ENCODE measurements around the gene ART1.

ART1 gene

GRCh38 chr11:3666023-3666530 is 21.1 kb downstream of the ART1 start:
- DNase-seq (ENCODE audit: low read depth in 2 of 2), result no peak

- no peak for DNase-seq (ENCODE audit: low read depth in 2 of 2)
Observed at GRCh38 chr11:3667149-3668035, 22.5 kb downstream of the ART1 start.

DNA sequence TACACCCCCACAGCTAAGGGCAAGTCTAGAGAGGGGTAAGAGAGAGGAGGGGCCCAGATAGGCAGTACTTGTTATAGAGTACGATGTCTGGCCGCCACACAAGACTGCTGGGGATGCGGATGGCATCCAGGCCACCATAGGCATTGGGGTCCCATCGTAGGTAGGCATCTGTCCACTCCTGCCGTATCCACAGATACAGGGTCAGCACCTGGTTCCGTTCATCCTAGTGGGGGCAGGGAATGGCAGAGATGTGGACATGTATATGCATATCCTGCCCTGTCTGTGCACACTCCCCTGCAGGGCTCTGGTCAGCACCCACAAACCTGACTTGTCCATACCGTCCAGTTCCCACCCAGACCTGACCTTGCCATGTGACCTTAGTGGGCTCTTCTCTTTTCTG is 24.2 kb downstream of the ART1 start:
- DNase-seq (ENCODE audit: low read depth in 2 of 2), result no peak

GRCh38 chr11:3669742-3670183 is 24.8 kb downstream of the ART1 start:
- no peak for DNase-seq (ENCODE audit: low read depth in 2 of 2)

DNA sequence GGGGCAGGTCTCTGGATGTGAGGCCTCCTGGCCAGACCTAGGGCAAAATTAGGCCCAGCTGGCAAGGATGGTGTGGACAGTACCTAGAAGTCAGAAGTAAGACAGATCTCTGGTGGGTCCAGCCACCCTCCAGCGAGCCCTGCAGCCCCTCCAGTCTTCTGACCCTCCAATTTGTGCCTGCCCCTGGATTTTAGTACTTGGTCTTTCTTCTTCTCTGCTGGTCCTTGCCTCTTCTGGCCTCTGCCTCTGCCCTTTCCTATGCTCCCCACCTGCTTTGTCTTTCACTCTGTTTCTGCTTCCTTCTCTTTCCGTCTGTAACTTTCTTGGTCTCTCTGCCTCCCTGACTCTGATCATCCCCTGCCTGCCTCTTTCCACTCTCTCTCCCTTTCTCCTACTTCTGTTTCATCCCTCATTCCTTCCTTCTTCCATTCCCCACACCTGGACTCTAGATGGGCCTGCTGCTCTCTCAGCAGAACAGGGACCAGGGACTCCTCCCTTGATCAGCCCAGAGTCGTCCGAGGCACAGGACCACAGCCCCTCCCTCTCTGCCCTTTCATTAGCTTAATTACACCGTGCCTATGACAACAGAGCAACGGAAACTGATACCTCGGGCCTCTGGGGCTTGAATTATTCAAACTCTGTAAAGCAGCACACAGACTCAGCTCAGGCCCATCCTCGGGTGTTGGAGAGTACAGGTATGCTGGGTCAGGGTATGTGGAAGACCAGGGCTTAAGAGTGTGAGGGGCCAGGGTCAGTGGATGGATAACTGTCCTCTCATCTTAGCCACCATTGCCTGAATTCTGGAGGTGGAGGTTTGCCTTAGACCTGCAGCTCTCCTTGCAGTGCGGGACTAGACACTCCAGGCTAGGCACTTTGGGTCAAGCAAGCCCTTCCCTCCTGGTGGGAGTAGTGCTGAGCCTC is 26.7 kb downstream of the ART1 start, which contains the start of gene CHRNA10:
TSS of gene CHRNA10 (minus strand) at position 51 of the 921 bp plus-strand sequence. CDS start 72 bp downstream, outside the sequence.
- no peak for DNase-seq (ENCODE audit: low read depth in 2 of 2)

GRCh38 chr11:3674189-3674588 is 29.3 kb downstream of the ART1 start:
- peak in 1 of 2 experiments; percentile 4 for DNase-seq (ENCODE audit: low read depth in 2 of 2)

DNA sequence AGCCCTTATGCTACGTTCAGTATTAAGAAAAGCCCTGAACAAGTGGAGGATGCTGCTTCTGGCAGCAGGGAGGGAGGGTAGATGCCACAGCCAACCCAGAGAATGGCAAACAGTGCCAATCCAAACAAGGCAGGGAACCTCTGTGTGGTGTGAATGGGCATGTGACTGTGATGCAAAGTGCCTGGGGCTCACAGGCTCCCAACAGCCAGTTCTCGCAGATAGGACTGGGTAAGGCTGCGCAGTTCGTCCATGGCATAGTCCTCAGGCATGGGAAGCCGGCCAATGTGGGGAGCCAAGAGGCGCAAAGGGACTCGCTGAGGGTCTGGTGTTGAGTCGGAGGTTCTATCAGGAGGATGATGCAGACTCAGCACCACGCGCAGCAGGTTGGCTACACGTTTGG is 31.0 kb downstream of the ART1 start:
- no peak for DNase-seq (ENCODE audit: low read depth in 2 of 2)

DNA sequence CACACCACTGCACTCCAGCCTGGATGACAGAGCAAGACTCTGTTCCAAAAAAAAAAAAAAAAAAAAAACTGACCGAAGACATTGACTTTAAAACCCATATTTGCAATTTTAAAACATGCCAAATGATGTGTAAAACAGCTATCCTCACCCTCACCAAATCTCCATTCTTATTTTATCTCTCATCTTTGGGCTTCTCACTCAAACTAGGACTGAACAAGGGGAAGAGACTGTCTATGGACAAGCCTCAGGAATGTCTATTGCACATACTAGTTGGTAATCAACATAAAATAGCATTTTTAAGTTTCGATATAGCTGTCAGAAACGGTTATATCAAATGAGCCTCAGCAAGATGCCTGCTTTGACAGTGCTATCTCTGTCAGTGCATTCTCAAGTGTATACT is 34.1 kb downstream of the ART1 start:
- no peak for DNase-seq (ENCODE audit: low read depth in 2 of 2)

DNA sequence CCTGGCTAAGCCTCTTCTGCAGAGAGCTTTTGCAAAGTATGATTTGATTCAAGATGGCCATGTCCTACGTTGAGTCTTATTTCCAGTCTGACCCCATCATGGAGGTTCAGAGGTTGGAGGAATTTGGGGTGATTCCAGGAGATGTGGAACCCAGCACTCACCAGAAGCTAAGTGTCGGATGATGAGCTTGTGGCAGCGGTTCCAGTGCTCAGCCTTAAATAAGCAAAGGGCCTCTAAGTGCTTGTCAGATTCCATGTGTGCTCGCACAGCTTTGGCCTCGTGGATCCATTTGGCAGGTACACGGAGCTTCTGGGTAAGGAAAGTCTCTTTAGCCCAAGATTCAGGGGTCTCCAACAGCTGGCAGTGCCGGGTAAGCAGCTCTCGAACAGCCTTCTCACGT is 38.1 kb downstream of the ART1 start:
- DNase-seq (ENCODE audit: low read depth in 2 of 2), result no peak

DNA sequence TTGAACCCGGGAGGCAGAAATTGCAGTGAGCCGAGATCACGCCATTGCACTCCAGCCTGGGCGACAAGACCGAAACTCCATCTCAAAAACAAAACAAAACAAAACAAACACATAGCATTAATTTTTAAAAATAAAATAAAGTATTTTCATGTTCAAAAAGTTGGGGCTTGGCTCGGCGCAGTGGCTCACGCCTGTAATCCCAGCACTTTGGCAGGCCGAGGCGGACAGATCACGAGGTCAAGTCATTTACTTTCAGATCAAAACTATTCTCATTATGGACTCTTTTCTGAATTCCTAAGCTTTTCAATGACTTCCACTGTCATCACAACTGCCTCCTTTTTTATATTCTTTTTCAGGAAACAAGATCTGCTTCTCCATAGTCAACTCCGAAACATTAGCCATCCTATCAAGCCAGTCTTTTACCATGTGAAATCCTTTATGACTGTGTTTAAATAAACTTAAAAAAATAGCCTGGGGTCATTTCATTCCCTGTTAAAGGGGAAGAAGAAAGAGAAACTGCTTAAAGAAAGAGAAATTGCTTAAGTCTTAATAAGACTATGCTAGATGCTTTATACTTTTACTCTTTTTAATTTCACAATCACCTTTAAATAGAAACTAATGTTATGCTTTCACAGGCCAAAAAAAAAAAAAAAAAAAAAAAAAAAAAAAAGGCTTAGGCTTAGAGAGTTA is 39.3 kb downstream of the ART1 start:
- no peak for DNase-seq (ENCODE audit: low read depth in 2 of 2)

DNA sequence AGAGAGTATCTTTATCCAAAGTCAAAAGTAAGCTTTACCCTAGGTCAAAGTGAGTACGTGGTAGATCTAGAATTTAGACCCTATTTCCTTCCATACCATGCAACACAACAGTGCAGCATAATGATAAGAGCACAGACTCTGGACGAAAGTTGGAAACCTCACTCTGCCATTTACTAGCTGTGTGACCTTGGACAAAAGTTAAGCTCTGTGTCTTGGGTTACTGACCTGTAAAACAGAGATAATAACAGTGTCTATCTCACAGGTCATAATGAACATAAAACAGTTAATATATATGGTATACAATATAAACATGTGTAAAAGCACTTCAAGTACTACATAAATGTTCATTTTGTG is 39.9 kb downstream of the ART1 start:
- no peak for DNase-seq (ENCODE audit: low read depth in 2 of 2)

GRCh38 chr11:3685923-3686322 is 41.0 kb downstream of the ART1 start:
- DNase-seq (ENCODE audit: low read depth in 2 of 2), result no peak

DNA sequence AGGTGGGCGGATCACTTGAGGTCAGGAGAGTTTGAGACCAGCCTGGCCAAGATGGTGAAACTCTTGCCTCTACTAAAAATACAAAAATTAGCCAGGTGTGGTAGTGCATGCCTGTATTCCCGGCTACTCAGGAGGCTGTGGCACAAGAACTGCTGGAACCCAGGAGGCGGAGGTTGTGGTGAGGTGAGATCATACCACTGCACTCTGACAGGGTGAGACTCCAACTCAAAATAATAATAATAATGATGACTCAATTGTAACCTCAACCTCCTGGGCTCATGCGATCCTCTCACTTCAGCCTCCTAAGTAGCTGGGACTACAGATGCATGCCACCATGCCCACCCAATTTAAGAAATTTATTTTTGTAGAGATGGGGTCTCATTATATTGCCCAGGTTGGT is 41.8 kb downstream of the ART1 start:
- DNase-seq (ENCODE audit: low read depth in 2 of 2), result no peak

- DNase-seq (ENCODE audit: low read depth in 2 of 2), result no peak
Observed at GRCh38 chr11:3700410-3700809, 55.5 kb downstream of the ART1 start.

GRCh38 chr11:3700910-3701309 is 56.0 kb downstream of the ART1 start:
- no peak for DNase-seq (ENCODE audit: low read depth in 2 of 2)

GRCh38 chr11:3703383-3703782 is 58.5 kb downstream of the ART1 start:
- DNase-seq (ENCODE audit: low read depth in 2 of 2), result no peak

DNA sequence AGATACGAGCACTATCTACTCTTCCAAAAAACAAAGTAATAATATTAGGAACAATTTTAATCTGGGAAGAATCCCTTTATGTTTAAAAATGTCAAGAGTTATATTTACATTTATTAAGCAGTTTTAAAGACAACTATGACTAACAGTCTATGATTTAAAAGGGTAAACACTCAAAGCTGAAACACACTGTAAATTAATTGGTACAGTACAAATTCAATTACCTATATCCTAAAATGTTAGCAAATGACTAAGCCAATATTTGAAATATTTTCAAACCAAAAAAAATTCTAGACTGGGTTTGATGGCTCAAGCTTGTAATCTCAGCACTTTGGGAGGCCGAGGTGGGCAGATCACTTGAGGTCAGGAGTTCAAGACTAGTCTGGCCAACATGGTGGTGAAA is 62.2 kb downstream of the ART1 start:
- DNase-seq (ENCODE audit: low read depth in 2 of 2), result no peak

DNA sequence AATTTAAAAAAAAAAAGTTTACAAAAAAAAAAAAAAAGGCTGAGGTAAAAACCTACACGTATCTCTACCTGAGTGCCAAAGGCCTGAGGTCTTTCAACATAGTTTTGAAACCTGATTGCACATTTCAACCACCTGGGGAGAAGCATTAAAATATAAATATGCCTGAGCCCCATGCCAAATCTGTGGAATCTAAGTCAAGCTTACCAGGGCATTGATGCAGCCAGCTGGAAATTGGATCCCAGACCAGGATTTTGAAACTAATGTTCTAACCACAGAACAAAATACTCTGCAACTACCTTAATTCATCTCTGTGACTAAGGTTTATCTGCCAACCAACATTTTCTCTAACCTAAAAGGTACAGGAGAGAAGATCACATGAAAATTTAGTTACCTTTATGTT is 65.0 kb downstream of the ART1 start:
- DNase-seq (ENCODE audit: low read depth in 2 of 2), result no peak

- DNase-seq (ENCODE audit: low read depth in 2 of 2), result peak; percentile 45 to 47
Observed at GRCh38 chr11:3710485-3711259, 65.7 kb downstream of the ART1 start.

- DNase-seq (ENCODE audit: low read depth in 2 of 2), result no peak
Observed at GRCh38 chr11:3712274-3712673, 67.3 kb downstream of the ART1 start.
